ENCODE results near the gene RAD54L2.

DNA sequence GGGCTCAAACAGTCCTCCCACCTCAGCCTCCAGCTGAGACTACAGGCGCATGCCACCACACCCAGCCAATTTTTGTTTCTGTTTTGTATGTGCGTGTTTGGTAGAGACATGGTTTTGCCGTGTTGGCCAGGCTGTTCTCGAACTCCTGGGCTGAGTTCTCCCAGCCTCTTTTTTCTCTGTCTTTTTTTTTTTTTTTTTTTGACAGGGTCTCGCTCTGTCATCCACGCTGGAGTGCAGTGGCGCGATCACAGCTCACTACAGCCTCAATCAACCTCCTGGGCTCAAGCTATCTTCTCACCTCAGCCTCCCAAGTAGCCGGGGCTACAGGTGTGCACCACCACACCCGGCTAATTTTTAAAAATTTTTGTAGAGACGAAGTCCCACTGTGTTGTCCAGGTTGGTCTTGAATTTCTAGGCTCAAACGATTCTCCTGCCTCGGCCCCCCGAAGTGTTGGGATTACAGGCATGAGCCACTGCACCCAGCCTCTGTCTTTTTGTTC, 37.8 kb upstream of the RAD54L2 start:
- TF ChIP-seq POLR2A (IDR thresholded peaks at IDR 0.05): no peak
- TF ChIP-seq, protein P1, sequence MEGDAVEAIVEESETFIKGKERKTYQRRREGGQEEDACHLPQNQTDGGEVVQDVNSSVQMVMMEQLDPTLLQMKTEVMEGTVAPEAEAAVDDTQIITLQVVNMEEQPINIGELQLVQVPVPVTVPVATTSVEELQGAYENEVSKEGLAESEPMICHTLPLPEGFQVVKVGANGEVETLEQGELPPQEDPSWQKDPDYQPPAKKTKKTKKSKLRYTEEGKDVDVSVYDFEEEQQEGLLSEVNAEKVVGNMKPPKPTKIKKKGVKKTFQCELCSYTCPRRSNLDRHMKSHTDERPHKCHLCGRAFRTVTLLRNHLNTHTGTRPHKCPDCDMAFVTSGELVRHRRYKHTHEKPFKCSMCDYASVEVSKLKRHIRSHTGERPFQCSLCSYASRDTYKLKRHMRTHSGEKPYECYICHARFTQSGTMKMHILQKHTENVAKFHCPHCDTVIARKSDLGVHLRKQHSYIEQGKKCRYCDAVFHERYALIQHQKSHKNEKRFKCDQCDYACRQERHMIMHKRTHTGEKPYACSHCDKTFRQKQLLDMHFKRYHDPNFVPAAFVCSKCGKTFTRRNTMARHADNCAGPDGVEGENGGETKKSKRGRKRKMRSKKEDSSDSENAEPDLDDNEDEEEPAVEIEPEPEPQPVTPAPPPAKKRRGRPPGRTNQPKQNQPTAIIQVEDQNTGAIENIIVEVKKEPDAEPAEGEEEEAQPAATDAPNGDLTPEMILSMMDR (IDR thresholded peaks at IDR 0.05): no peak
- TF ChIP-seq POLR2AphosphoS5 (IDR thresholded peaks at IDR 0.05): no peak
- no peak for TF ChIP-seq EP300 (IDR thresholded peaks at IDR 0.05)

All from gastroesophageal sphincter (tissue), 3 donors.